GM21619 (cell line): ENCODE results near the gene IRF2BP1.
"Not testable (repeated sequence)": the region's sequence is repeated elsewhere in the genome, so short reads cannot be mapped to it uniquely, and the experiment has no call there.

ENCODE experiments used
- ATAC-seq: cut with Tn5 transposase; IDR thresholded peaks from one replicate; pipeline ENCODE4 v1.9.1; 2021; ENCODE audit not compliant: unreplicated experiment

Gene IRF2BP1

GRCh38 chr19:45902651-45903625 lies 17.0 kb upstream of the IRF2BP1 start:
- peak; percentile 73 for ATAC-seq

GRCh38 chr19:45901912-45902650 lies 16.1 kb upstream of the IRF2BP1 start, which contains the start of gene MYPOP:
MYPOP (minus strand) TSS chr19:45902613; CDS start chr19:45901773, 840 bp downstream.
- no peak for ATAC-seq

GRCh38 chr19:45901432-45901911 lies 15.5 kb upstream of the IRF2BP1 start:
- ATAC-seq, result no peak

DNA sequence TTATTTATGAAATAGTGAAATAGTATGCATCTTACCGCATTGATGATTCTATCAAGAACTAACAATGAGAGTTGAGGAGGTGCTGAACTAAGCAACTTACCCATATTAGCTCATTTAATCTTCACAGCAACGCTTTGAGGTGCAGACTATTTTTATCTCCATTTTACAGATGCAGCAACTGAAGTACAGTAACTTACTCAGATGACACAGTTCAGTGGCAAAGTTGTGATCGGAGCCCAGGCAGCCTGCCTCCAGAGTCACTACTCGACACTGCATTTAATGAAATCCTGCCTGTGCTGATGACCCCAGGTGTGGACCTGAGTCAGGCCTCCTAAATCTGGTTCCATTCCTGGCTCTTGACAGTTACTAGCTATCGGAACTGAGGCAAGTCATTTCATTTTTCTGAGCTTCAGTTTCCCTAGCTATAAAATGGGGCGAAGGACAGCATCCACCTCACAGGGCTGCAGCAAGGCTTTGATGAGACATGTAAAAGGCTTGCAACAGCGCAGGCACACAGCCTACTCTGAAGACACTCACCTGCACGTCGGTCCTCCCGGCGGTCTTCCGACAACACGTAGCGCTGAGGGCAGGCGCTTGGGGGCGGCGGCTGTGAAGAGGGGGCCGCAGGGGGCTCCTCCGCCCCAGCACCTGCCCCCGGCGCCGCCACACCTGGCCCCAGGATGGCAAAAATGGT lies 14.9 kb upstream of the IRF2BP1 start:
- no peak for ATAC-seq

DNA sequence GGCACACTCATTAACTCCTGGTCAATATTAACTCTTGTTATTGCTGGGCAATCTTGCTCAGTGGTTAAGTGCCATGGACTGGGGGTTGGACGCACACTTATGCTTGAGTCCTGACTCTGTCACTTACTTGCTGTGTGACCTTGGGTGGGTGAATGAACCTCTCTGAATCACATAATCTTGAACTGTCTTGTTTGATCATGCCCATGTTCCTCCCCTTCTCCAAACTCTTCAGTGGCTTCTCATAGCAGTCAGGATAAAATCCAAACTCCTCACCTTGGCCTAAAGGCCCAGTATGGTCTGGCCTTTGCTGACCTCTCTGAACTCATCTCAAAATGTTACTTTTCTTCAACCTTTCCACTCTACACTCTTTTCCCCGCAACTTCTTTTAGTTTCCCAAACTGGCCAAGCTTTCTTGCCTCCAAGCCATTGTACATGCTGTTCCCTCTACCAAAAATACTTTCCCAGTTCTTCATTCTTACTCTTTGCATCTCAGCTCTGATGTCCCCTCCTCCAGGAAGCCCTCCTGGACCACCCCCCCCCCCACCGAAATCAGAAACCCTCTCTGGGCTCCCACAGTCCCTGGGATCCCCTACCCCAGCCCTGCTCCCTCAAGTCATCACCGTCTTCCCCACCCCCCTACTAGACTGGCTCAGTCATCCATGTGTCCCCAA lies 14.1 kb upstream of the IRF2BP1 start:
- ATAC-seq, result no peak

DNA sequence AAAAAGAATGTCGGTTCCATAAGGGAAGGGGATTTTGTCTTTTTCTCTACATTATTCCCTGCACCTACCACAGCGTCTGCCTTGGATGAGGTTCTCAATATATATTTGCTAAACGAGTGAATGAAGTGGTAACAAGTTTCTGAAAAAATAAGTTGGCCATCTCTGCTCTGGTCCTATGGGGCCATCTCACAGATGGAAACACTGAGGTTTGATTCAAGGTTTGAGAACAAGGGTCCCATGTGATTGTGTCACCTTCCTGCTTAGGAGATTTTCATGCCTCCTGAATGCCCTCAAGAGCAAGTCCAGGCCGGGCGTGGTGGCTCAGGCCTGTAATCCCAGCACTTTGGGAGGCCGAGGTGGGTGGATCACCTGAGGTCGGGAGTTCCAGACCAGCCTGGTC lies 13.3 kb upstream of the IRF2BP1 start:
- no peak for ATAC-seq

GRCh38 chr19:45897261-45897812 lies 11.4 kb upstream of the IRF2BP1 start:
- no peak for ATAC-seq

GRCh38 chr19:45895983-45896599 lies 10.2 kb upstream of the IRF2BP1 start:
- ATAC-seq, result not testable (repeated sequence)

DNA sequence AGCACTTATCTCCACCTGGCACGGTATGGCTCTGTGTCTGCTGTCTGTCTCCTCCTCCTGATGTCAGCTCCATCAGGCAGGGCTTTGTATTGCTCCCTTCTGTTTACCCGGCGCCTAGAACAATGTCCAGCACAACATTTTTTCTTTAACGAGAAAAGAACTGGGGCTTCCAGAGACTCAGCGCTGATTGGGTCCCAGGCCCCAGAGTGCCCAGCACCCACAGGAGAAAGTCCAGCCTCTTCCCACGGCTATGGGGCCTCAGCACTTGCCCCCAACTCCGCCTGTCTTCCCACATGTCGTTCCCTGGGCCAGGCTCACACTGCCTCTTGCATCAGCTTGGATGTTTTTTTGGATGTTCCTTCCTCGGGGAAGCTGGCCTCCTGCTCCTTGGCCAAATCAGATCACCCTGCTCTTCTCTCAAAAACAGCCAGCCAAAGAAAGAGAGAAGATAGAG lies 9.6 kb upstream of the IRF2BP1 start:
- no peak for ATAC-seq

- no peak for ATAC-seq
These were observed 4.9 kb upstream of the IRF2BP1 start for GRCh38 chr19:45890877-45891276.

GRCh38 chr19:45889210-45889885 lies 3.4 kb upstream of the IRF2BP1 start:
- no peak for ATAC-seq

DNA sequence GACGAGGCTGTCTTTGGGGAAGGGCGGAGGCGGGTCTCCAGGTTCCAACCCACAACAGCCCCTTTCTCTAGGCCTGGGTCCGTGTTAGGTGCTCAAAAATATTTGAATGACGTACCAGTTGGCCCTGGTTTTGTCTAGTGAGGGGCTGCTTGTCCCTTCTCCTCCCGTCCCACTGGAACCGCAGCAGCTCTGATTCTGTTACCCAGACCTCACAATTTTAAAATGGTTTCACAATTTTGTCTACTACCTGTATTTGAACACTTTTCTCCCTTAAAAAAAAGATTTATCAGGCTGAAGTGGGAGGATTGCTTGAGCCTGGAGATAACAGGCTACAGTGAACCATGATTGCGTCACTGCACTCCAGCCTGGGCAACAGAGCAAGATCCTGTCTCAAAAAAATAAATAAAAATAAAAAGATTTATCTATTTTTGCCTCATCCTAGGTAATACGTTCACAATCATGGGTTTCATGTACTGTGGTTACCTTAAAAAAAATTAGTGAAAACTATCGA lies 1.3 kb upstream of the IRF2BP1 start:
- no peak for ATAC-seq

- peak; percentile 39 for ATAC-seq
These were observed 672 bp upstream of the IRF2BP1 start for GRCh38 chr19:45886427-45887199.

DNA sequence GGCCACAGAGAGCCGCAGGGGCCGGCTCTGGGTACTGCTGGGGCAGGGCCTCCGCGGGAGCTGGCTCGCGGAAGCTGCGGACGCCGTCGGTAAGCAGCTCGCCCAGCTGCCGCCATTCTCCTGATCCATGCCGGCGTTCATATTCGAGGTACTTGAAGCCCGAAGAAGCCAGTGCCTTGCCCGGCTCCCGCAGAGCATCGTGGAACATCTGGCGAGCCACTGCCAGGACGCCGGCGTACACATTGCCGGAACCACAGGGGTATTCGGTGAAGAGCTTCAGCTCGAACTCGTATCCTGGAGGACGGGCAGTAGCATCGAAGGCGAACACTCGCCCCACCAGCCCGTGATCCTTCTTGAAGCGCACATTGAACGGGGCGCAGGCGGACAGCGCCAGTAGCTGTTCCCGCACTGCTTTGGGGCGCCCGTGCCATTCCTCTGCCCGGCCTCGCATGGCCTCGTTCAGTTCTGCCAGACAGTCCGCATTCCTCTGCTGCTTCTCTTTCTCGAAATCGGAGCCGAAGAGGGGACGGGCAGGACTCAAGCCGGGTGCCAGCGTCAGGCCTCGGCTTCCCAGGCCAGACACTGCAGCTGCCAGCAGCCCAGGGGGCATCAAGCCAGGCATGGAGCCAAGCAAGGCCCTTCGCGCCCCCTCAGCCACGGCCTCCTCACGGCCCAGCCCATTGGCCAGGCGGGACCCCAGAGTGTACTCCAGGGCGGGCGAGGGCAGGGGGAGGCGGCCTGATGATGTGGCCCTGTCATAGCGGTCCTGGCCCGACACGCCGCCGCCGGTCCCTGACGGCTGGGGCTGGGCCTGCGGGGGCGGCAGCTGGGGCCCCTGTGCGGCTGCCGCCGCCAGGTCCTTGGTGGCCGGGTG lies 1.0 kb downstream of the IRF2BP1 start:
- ATAC-seq, result no peak

DNA sequence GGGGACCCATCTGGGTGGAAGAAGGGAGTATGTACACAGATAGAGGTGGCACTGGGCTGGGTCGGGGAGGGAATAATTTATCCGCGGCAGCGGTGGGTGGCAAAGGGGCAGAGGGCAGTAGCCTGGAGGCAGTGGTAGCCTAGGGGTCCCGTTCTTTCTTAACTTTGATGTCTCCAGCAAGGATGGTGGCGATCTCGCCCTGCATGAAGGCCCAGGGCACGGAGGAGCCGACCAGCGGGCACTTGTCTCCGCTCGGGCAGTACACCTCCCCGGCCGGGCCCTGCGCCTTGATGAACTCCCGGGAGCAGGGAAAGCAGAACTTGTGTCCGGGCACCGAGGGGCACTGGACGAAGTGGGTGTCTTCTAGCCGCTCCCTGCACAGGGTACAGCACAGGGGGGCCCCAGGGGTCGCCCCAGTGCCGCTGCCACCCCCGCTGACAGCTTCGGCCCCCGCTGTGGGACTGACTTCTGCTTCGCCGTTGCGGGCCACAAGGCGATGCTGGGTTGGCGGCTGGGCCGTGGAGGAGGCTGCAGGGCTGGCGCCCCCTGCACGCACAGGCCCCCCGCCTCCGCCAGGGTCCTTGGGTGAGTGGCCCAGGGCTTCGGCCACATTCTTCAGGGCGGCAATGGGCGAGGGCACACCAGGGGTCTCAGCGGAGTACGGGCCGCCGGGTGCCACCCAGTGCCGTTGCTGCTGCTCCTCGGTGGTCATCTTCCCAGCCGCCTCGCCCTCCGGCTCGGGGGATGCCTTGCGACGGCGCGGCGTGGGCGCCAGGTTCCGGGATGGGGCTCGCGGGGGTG lies 1.9 kb downstream of the IRF2BP1 start:
- ATAC-seq, result no peak

GRCh38 chr19:45883586-45883880 lies 2.4 kb downstream of the IRF2BP1 start:
- no peak for ATAC-seq
